Measurements from ENCODE around the gene IRF2.

DNA sequence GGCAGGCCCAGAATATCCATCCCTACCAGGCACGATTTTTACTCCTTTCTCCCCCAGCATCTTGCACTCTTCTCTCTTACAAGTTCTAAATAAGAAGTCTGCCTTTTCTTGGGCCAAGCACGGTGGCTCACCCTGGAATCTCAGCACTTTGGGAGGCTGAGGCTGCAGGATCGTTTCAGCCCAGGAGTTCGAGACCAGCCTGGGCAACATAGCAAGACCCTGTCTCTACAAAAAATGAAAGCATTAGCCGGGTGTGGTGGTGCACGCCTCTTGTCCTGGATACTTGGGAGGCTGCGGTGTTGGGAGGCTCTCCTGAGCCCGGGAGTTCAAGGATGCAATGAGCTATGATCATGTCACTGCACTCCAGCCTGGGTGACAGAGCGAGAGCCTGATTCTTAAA is 64.8 kb downstream of the IRF2 start:
- TF ChIP-seq YY1 (IDR thresholded peaks at IDR 0.05; ENCODE audit: low read depth, low read length) = no peak
- TF ChIP-seq, protein P1, sequence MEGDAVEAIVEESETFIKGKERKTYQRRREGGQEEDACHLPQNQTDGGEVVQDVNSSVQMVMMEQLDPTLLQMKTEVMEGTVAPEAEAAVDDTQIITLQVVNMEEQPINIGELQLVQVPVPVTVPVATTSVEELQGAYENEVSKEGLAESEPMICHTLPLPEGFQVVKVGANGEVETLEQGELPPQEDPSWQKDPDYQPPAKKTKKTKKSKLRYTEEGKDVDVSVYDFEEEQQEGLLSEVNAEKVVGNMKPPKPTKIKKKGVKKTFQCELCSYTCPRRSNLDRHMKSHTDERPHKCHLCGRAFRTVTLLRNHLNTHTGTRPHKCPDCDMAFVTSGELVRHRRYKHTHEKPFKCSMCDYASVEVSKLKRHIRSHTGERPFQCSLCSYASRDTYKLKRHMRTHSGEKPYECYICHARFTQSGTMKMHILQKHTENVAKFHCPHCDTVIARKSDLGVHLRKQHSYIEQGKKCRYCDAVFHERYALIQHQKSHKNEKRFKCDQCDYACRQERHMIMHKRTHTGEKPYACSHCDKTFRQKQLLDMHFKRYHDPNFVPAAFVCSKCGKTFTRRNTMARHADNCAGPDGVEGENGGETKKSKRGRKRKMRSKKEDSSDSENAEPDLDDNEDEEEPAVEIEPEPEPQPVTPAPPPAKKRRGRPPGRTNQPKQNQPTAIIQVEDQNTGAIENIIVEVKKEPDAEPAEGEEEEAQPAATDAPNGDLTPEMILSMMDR (IDR thresholded peaks at IDR 0.05; ENCODE audit: control extremely low read depth in 1 of 3, insufficient read depth in 1 of 3, low read depth in 1 of 3, low read length in 3 of 3) = no peak
- no peak for TF ChIP-seq CHD1 (IDR thresholded peaks at IDR 0.05; ENCODE audit: low read depth, low read length)
- TF ChIP-seq TAF1 (IDR thresholded peaks at IDR 0.05; ENCODE audit: low read depth, low read length) = no peak
- no peak for TF ChIP-seq POLR2A (IDR thresholded peaks at IDR 0.05; ENCODE audit: control extremely low read depth in 1 of 2, low read depth in 2 of 2, low read length in 2 of 2)
- TF ChIP-seq GTF2F1 (IDR thresholded peaks at IDR 0.05; ENCODE audit: borderline replicate concordance, low read depth, low read length) = no peak
- no peak for TF ChIP-seq SIN3A (conservative IDR thresholded peaks at IDR 0.05 in 1 of 2, IDR thresholded peaks at IDR 0.05 in 1 of 2; ENCODE audit: low read depth in 1 of 2, low read length in 2 of 2)
- no peak for TF ChIP-seq JUN (IDR thresholded peaks at IDR 0.05; ENCODE audit: low read depth, low read length)
- TF ChIP-seq TBP (IDR thresholded peaks at IDR 0.05; ENCODE audit: low read depth, low read length) = no peak
- no peak for TF ChIP-seq E2F6 (IDR thresholded peaks at IDR 0.05)
